ENCODE results near the gene PRICKLE3.

The PRICKLE3 gene

GRCh38 chrX:49226946-49227345 is 40.8 kb upstream of the PRICKLE3 start:
- Histone ChIP-seq H3K4me1 (no peaks in the 10 kb centered on the region), H3K4me2 (ENCODE audit: low read length) (no peak overlapping the region), H2AFZ (no peak overlapping the region), H3K36me3 (ENCODE audit: control insufficient read depth, insufficient read depth, low read length) (no peaks in the 10 kb centered on the region), H3K27me3 (ENCODE audit: control insufficient read depth, insufficient read depth, low read length) (no peaks in the 10 kb centered on the region), H3K79me2 (no peaks in the 10 kb centered on the region), H3K9ac (no peak overlapping the region), H3K4me3 (ENCODE audit: low read depth, low read length) (no peak overlapping the region), H3K27ac (no peak overlapping the region), H3K9me3 (ENCODE audit: control insufficient read depth, low read length) (no peaks in the 10 kb centered on the region)
- no peak for TF ChIP-seq CTCF (IDR thresholded peaks at IDR 0.05)

GRCh38 chrX:49225858-49226257 is 39.7 kb upstream of the PRICKLE3 start:
- Histone ChIP-seq H3K9ac (no peak overlapping the region), H3K4me2 (ENCODE audit: low read length) (no peak overlapping the region), H3K4me1 (no peaks in the 10 kb centered on the region), H3K79me2 (no peaks in the 10 kb centered on the region), H3K27ac (no peak overlapping the region), H3K4me3 (ENCODE audit: low read depth, low read length) (no peak overlapping the region), H2AFZ (no peak overlapping the region), H3K36me3 (ENCODE audit: control insufficient read depth, insufficient read depth, low read length) (no peaks in the 10 kb centered on the region), H3K27me3 (ENCODE audit: control insufficient read depth, insufficient read depth, low read length) (no peaks in the 10 kb centered on the region), H3K9me3 (ENCODE audit: control insufficient read depth, low read length) (no peaks in the 10 kb centered on the region)
- no peak for TF ChIP-seq CTCF (IDR thresholded peaks at IDR 0.05)

GRCh38 chrX:49221868-49222267 is 35.7 kb upstream of the PRICKLE3 start:
- H3K4me3 ChIP-seq (ENCODE audit: low read depth, low read length): no peak overlapping the region
- no peaks in the 10 kb centered on the region for H3K9me3 ChIP-seq (ENCODE audit: control insufficient read depth, low read length)
- no peak overlapping the region for H2AFZ ChIP-seq
- no peaks in the 10 kb centered on the region for H3K36me3 ChIP-seq (ENCODE audit: control insufficient read depth, insufficient read depth, low read length)
- TF ChIP-seq CTCF (IDR thresholded peaks at IDR 0.05): no peak
- no peaks in the 10 kb centered on the region for H3K79me2 ChIP-seq
- H3K9ac ChIP-seq: no peak overlapping the region
- no peak overlapping the region for H3K27ac ChIP-seq
- H3K27me3 ChIP-seq (ENCODE audit: control insufficient read depth, insufficient read depth, low read length): no peaks in the 10 kb centered on the region
- H3K4me2 ChIP-seq (ENCODE audit: low read length): no peak overlapping the region
- no peaks in the 10 kb centered on the region for H3K4me1 ChIP-seq

- Histone ChIP-seq H3K4me3 (ENCODE audit: low read depth, low read length) (no peak overlapping the region), H3K79me2 (no peaks in the 10 kb centered on the region), H2AFZ (no peak overlapping the region), H3K27me3 (ENCODE audit: control insufficient read depth, insufficient read depth, low read length) (no peaks in the 10 kb centered on the region), H3K36me3 (ENCODE audit: control insufficient read depth, insufficient read depth, low read length) (no peaks in the 10 kb centered on the region), H3K27ac (no peak overlapping the region), H3K4me1 (no peaks in the 10 kb centered on the region), H3K9me3 (ENCODE audit: control insufficient read depth, low read length) (no peaks in the 10 kb centered on the region), H3K9ac (no peak overlapping the region), H3K4me2 (ENCODE audit: low read length) (no peak overlapping the region)
- no peak for TF ChIP-seq CTCF (IDR thresholded peaks at IDR 0.05)
Observed at GRCh38 chrX:49220100-49220499, 33.9 kb upstream of the PRICKLE3 start.

GRCh38 chrX:49214996-49215526 is 28.9 kb upstream of the PRICKLE3 start:
- H3K79me2 ChIP-seq: no peaks in the 10 kb centered on the region
- H3K27ac ChIP-seq: no peak overlapping the region

More at GRCh38 chrX:49214996-49215526, 28.9 kb upstream of the PRICKLE3 start:
- Histone ChIP-seq H3K9ac (no peak overlapping the region), H3K4me2 (ENCODE audit: low read length) (no peak overlapping the region), H3K4me3 (ENCODE audit: low read depth, low read length) (no peak overlapping the region), H2AFZ (no peak overlapping the region), H3K4me1 (no peaks in the 10 kb centered on the region), H3K36me3 (ENCODE audit: control insufficient read depth, insufficient read depth, low read length) (no peaks in the 10 kb centered on the region), H3K27me3 (ENCODE audit: control insufficient read depth, insufficient read depth, low read length) (no peaks in the 10 kb centered on the region), H3K9me3 (ENCODE audit: control insufficient read depth, low read length) (no peaks in the 10 kb centered on the region)
- no peak for TF ChIP-seq CTCF (IDR thresholded peaks at IDR 0.05)
